ENCODE results near the gene NCK2. TPM values are rescaled to one million over a fixed set of nuclear protein-coding genes. Genes with fewer than 3 reads are reported as not detected.

NCK2 gene
- total RNA-seq, 2 donors from 2014 or later, result 39.0 to 144 TPM

GRCh38 chr2:105795575-105795934, 50.8 kb downstream of the NCK2 start:
- Histone ChIP-seq H3K27me3 (replicated peaks; ENCODE audit: insufficient read depth) (no peaks in the 10 kb centered on the region), H3K9me3 (no peaks in the 10 kb centered on the region), H3K27ac (no peak overlapping the region), H3K4me3 (no peak overlapping the region), H3K36me3 (no peaks in the 10 kb centered on the region), H3K4me1 (replicated peaks) (no peaks in the 10 kb centered on the region)
- TF ChIP-seq POLR2AphosphoS5 (IDR thresholded peaks at IDR 0.05) (no peak), CTCF (IDR thresholded peaks at IDR 0.05) (no peak), POLR2A (IDR thresholded peaks at IDR 0.05) (no peak)
- intact Hi-C loops (cut with DNase I), result no loop called here
- no peak for DNase-seq (ENCODE audit: low spot score)
- 42% methylated on average over 9 of the region's 9 CpGs for WGBS

- no peak overlapping the region for H3K27ac ChIP-seq
- no peak for DNase-seq (ENCODE audit: low spot score)
- no peaks in the 10 kb centered on the region for H3K27me3 ChIP-seq (replicated peaks; ENCODE audit: insufficient read depth)
- intact Hi-C loops (cut with DNase I), result no loop called here
- H3K9me3 ChIP-seq, result no peaks in the 10 kb centered on the region
- 45% methylated on average over 6 of the region's 6 CpGs for WGBS
- TF ChIP-seq POLR2A (IDR thresholded peaks at IDR 0.05) (no peak), POLR2AphosphoS5 (IDR thresholded peaks at IDR 0.05) (no peak), CTCF (IDR thresholded peaks at IDR 0.05) (no peak)
- no peak overlapping the region for H3K4me3 ChIP-seq
- no peaks in the 10 kb centered on the region for H3K36me3 ChIP-seq
- H3K4me1 ChIP-seq (replicated peaks), result no peaks in the 10 kb centered on the region
These were observed 51.5 kb downstream of the NCK2 start for GRCh38 chr2:105796131-105796638.

GRCh38 chr2:105796791-105797190, 52.1 kb downstream of the NCK2 start:
- Histone ChIP-seq H3K9me3 (no peaks in the 10 kb centered on the region), H3K36me3 (no peaks in the 10 kb centered on the region), H3K4me1 (replicated peaks) (no peaks in the 10 kb centered on the region), H3K27me3 (replicated peaks; ENCODE audit: insufficient read depth) (no peaks in the 10 kb centered on the region), H3K27ac (no peak overlapping the region), H3K4me3 (no peak overlapping the region)
- no peak for DNase-seq (ENCODE audit: low spot score)
- intact Hi-C loops (cut with DNase I), result no loop called here
- TF ChIP-seq CTCF (IDR thresholded peaks at IDR 0.05) (no peak), POLR2A (IDR thresholded peaks at IDR 0.05) (no peak), POLR2AphosphoS5 (IDR thresholded peaks at IDR 0.05) (no peak)

GRCh38 chr2:105797298-105797819, 52.6 kb downstream of the NCK2 start:
- 57% methylated on average over 7 of the region's 7 CpGs for WGBS
- H3K27ac ChIP-seq, result peak overlapping the region; percentile 1 to 24
- no peaks in the 10 kb centered on the region for H3K4me1 ChIP-seq (replicated peaks)

More at GRCh38 chr2:105797298-105797819, 52.6 kb downstream of the NCK2 start:
- intact Hi-C loops (cut with DNase I), result no loop called here
- no peak for DNase-seq (ENCODE audit: low spot score)
- no peak overlapping the region for H3K4me3 ChIP-seq
- no peaks in the 10 kb centered on the region for H3K36me3 ChIP-seq
- no peaks in the 10 kb centered on the region for H3K27me3 ChIP-seq (replicated peaks; ENCODE audit: insufficient read depth)
- TF ChIP-seq POLR2A (IDR thresholded peaks at IDR 0.05) (no peak), POLR2AphosphoS5 (IDR thresholded peaks at IDR 0.05) (no peak), CTCF (IDR thresholded peaks at IDR 0.05) (no peak)
- H3K9me3 ChIP-seq, result no peaks in the 10 kb centered on the region

Measured in prostate gland (tissue), 2 donors.